ENCODE data around the gene ADGRB2. TPM values are rescaled to one million over a fixed set of nuclear protein-coding genes. Genes with fewer than 3 reads are reported as not detected.

ADGRB2 gene
- total and polyA plus RNA-seq, 12 donors: 0.91 to 17.9 (median 8.6) TPM

GRCh38 chr1:31731049-31731565 lies 33.0 kb downstream of the ADGRB2 start:
- WGBS, 2 donors: 90% methylated on average over 12 of the region's 12 CpGs
- no peak for ATAC-seq

GRCh38 chr1:31730336-31731048 lies 33.6 kb downstream of the ADGRB2 start:
- no peaks in the 10 kb centered on the region for H3K36me3 ChIP-seq
- no peak for TF ChIP-seq CTCF (IDR thresholded peaks at IDR 0.05)
- intact Hi-C loops (cut with DNase I): no loop called here
- no peak for ATAC-seq
- H3K27ac ChIP-seq: no peak overlapping the region
- H3K27me3 ChIP-seq: no peaks in the 10 kb centered on the region
- H3K4me3 ChIP-seq: no peak overlapping the region
- DNase-seq: no peak
- no peaks in the 10 kb centered on the region for H3K4me1 ChIP-seq
- WGBS, 2 donors: 91% methylated on average over 25 of the region's 25 CpGs
- H3K9me3 ChIP-seq: no peaks in the 10 kb centered on the region

More at GRCh38 chr1:31731049-31731565, 33.0 kb downstream of the ADGRB2 start:
- no peaks in the 10 kb centered on the region for H3K36me3 ChIP-seq
- no peak for DNase-seq
- no peak overlapping the region for H3K27ac ChIP-seq
- H3K4me1 ChIP-seq: no peaks in the 10 kb centered on the region
- no peak for TF ChIP-seq CTCF (IDR thresholded peaks at IDR 0.05)
- no peak overlapping the region for H3K4me3 ChIP-seq
- H3K9me3 ChIP-seq: no peaks in the 10 kb centered on the region
- intact Hi-C loops (cut with DNase I): no loop called here
- H3K27me3 ChIP-seq: no peaks in the 10 kb centered on the region

GRCh38 chr1:31727849-31728248 lies 36.3 kb downstream of the ADGRB2 start:
- no peak for DNase-seq
- ATAC-seq: peak in 1 of 8 donors; percentile 16

DNA sequence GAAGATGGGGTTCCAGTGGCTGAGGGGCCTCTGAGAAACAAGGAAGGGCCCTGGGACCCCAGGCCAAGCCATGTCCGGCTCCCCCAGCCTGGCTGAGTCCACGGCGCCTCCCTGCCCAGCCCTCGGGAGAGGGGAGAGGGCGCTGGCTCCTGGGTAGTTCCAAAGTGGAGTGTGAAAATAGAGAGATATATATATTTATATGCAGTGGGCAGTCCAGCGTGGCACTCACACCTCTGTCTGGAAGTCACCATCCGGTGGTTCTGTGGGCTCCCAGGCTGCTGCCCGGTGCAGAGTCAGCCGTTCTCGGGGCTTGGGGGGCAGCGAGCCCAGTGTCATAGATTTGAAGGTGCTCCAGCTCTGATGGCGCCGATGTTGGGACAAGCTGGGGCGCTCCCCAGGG lies 36.9 kb downstream of the ADGRB2 start:
- DNase-seq: no peak

More at GRCh38 chr1:31727849-31728248, 36.3 kb downstream of the ADGRB2 start:
- no peak for TF ChIP-seq CTCF (IDR thresholded peaks at IDR 0.05)
- Histone ChIP-seq H3K36me3 (no peaks in the 10 kb centered on the region), H3K27ac (no peak overlapping the region), H3K27me3 (no peaks in the 10 kb centered on the region), H3K4me3 (no peak overlapping the region), H3K4me1 (no peaks in the 10 kb centered on the region), H3K9me3 (no peaks in the 10 kb centered on the region)
- intact Hi-C loops (cut with DNase I): no loop called here
- WGBS, 2 donors: 91 to 94% methylated on average over 19 of the region's 19 CpGs

More for the DNA sequence above, 36.9 kb downstream of the ADGRB2 start:
- 93 to 94% methylated on average over 14 of the region's 14 CpGs for WGBS, 2 donors
- no peak for TF ChIP-seq CTCF (IDR thresholded peaks at IDR 0.05)
- H3K27me3 ChIP-seq: no peaks in the 10 kb centered on the region
- no peak overlapping the region for H3K4me3 ChIP-seq
- no peak overlapping the region for H3K27ac ChIP-seq
- no peaks in the 10 kb centered on the region for H3K9me3 ChIP-seq
- intact Hi-C loops (cut with DNase I): no loop called here
- H3K4me1 ChIP-seq: no peaks in the 10 kb centered on the region
- H3K36me3 ChIP-seq: no peaks in the 10 kb centered on the region
- no peak for ATAC-seq

All from heart right ventricle (tissue), 16 donors.